ENCODE results near the gene COBL.

GRCh38 chr7:51246258-51247245, 70.1 kb downstream of the COBL start:
- TF ChIP-seq POLR2A (IDR thresholded peaks at IDR 0.05; ENCODE audit: low read depth, low read length), result no peak
- TF ChIP-seq CTCF (IDR thresholded peaks at IDR 0.05; ENCODE audit: extremely low read depth in 1 of 2, insufficient read depth in 1 of 2, low read depth in 1 of 2, low read length in 2 of 2), result no peak
- no peak for TF ChIP-seq POLR2AphosphoS5 (IDR thresholded peaks at IDR 0.05; ENCODE audit: insufficient read depth, low read depth, low read length)
- no peak for TF ChIP-seq EZH2 (IDR thresholded peaks at IDR 0.05; ENCODE audit: borderline replicate concordance, low read depth, low read length, severe bottlenecking)
